ENCODE data around the gene PRRT2. TPM values are rescaled to one million over a fixed set of nuclear protein-coding genes. Genes with fewer than 3 reads are reported as not detected.

Gene PRRT2
- total RNA-seq, 2 donors from 2014 or later, result 8.2 to 15.7 TPM

DNA sequence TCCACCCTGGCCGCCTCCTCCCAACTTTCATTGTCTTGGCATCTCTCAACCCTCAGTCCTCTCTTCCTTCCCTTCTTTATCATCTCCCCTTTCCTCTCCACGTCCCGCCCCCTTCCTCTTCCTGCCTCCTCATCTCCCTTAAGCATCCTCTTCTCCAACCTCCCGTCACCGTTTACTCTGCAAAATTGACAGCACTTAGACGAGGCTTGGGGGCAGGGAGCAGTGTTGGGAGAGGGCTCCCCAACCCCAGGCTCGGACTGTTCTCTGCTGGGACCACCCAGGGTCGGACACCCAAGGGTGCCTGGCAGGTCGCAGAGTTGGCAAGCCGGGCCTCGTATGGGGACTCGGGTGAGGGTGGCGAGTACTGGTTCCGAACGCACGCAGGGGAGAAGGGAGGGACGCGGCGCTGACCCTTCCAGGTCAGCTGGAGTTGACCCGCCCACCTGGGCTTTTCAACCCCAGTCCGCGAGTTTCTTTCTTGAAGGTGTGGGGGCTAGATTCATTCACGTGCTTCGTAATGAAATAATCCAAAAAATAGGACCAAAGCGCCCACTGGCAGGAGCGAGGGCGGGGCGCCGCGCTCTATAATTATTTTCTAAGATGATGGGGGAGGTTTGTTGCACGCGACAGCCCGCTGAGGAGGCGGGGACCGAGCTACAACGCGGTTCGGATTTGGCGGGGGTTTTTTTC, 3.2 kb downstream of the PRRT2 start:
- TF ChIP-seq, protein P1, sequence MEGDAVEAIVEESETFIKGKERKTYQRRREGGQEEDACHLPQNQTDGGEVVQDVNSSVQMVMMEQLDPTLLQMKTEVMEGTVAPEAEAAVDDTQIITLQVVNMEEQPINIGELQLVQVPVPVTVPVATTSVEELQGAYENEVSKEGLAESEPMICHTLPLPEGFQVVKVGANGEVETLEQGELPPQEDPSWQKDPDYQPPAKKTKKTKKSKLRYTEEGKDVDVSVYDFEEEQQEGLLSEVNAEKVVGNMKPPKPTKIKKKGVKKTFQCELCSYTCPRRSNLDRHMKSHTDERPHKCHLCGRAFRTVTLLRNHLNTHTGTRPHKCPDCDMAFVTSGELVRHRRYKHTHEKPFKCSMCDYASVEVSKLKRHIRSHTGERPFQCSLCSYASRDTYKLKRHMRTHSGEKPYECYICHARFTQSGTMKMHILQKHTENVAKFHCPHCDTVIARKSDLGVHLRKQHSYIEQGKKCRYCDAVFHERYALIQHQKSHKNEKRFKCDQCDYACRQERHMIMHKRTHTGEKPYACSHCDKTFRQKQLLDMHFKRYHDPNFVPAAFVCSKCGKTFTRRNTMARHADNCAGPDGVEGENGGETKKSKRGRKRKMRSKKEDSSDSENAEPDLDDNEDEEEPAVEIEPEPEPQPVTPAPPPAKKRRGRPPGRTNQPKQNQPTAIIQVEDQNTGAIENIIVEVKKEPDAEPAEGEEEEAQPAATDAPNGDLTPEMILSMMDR (conservative IDR thresholded peaks at IDR 0.05), result no peak
- peaks cover 5% of the 10 kb centered on the region for H3K4me1 ChIP-seq (ENCODE audit: control insufficient read depth, insufficient read depth, low read length)
- Mint-ChIP-seq H3K9me3 (no peaks in the 10 kb centered on the region), H3K36me3 (ENCODE audit: low read depth) (peaks cover 25% of the 10 kb centered on the region), H3K27ac (peak overlapping the region; percentile 94), H3K4me1 (peaks cover 50% of the 10 kb centered on the region), H3K27me3 (ENCODE audit: insufficient read depth) (peaks cover 11% of the 10 kb centered on the region), H3K4me3 (peak overlapping the region; percentile 92)
- no peaks in the 10 kb centered on the region for H3K9me3 ChIP-seq (ENCODE audit: control insufficient read depth, low read length)
- no peaks in the 10 kb centered on the region for H3K27me3 ChIP-seq (ENCODE audit: control insufficient read depth, insufficient read depth, low read length, poor library complexity, severe bottlenecking)
- peak; percentile 64 for DNase-seq
- peak overlapping the region; percentile 62 for H3K9ac ChIP-seq (ENCODE audit: extremely low read depth, low read length, poor library complexity, severe bottlenecking)
- WGBS, 2 experiments (ENCODE audit: insufficient coverage in 1 of 2, insufficient read length in 1 of 2), result 7 to 9% methylated on average over 14 to 38 of the region's 39 CpGs
- peak overlapping the region; percentile 58 for H3K27ac ChIP-seq (ENCODE audit: low read depth, low read length)
- H3K36me3 ChIP-seq (ENCODE audit: control insufficient read depth, insufficient read depth, low read length), result peaks cover 27% of the 10 kb centered on the region
- peak overlapping the region; percentile 81 for H3K4me3 ChIP-seq (ENCODE audit: low read length)

DNA sequence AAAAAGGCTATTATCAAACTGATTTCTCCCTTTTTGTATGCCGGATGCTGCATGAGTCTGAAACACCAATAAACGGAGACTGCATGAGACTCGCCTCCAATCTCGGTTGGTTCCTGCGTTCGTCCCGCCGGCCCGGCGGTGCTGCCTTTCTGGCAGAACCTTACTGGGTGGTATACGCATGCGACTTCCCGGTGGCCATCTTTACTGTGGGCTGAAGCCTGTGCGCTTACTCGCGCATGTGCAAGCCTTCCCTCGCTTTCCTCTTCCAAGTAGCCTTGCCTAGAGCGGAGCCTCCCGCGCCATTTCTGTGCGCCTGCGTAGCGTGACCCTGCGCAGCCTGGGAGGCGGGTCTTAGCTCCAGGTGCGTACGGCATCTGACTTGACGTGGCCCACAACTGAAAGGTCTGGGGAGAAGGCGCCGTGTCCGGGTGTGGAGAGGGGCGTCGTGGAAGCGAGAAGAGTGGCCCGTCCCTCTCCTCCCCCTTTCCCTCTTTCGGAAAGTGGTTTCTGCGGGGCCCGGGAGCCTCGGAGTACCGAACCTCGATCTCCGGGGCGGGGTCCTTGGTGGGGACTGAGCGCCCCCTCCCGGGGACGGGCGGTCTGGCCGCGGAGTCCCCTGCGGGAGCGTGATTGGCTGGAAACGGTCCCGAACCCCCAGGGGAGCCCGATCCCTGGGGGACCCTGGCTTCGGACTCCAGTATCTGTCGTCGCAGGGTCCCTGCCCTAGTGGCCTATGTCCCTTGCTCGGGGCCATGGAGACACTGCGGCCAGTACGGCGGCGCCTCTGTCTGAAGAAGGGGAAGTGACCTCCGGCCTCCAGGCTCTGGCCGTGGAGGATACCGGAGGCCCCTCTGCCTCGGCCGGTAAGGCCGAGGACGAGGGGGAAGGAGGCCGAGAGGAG, 4.0 kb downstream of the PRRT2 start, which contains the start of gene PAGR1:
Gene PAGR1, plus strand, starts transcription at position 360 of the 901 bp plus-strand sequence. Its CDS starts 374 bp downstream, at position 734.
- Histone ChIP-seq H3K36me3 (ENCODE audit: control insufficient read depth, insufficient read depth, low read length) (peaks cover 30% of the 10 kb centered on the region), H3K4me3 (ENCODE audit: low read length) (peak within 1 kb of the TSS; percentile 81), H3K9me3 (ENCODE audit: control insufficient read depth, low read length) (no peaks in the 10 kb centered on the region), H3K27me3 (ENCODE audit: control insufficient read depth, insufficient read depth, low read length, poor library complexity, severe bottlenecking) (no peaks in the 10 kb centered on the region), H3K27ac (ENCODE audit: low read depth, low read length) (peak within 1 kb of the TSS; percentile 75), H3K4me1 (ENCODE audit: control insufficient read depth, insufficient read depth, low read length) (peaks cover 5% of the 10 kb centered on the region), H3K9ac (ENCODE audit: extremely low read depth, low read length, poor library complexity, severe bottlenecking) (peak within 1 kb of the TSS; percentile 62)
- Mint-ChIP-seq H3K36me3 (ENCODE audit: low read depth) (peaks cover 28% of the 10 kb centered on the region), H3K4me3 (peak within 1 kb of the TSS; percentile 92), H3K9me3 (no peaks in the 10 kb centered on the region), H3K4me1 (peaks cover 47% of the 10 kb centered on the region), H3K27ac (peak within 1 kb of the TSS; percentile 94), H3K27me3 (ENCODE audit: insufficient read depth) (peaks cover 11% of the 10 kb centered on the region)
- 0% methylated on average over 27 to 70 of the region's 70 CpGs for WGBS, 2 experiments (ENCODE audit: insufficient coverage in 1 of 2, insufficient read length in 1 of 2)
- TF ChIP-seq, protein P1 (conservative IDR thresholded peaks at IDR 0.05), result peak; percentile 97
- peak; percentile 99 for DNase-seq

DNA sequence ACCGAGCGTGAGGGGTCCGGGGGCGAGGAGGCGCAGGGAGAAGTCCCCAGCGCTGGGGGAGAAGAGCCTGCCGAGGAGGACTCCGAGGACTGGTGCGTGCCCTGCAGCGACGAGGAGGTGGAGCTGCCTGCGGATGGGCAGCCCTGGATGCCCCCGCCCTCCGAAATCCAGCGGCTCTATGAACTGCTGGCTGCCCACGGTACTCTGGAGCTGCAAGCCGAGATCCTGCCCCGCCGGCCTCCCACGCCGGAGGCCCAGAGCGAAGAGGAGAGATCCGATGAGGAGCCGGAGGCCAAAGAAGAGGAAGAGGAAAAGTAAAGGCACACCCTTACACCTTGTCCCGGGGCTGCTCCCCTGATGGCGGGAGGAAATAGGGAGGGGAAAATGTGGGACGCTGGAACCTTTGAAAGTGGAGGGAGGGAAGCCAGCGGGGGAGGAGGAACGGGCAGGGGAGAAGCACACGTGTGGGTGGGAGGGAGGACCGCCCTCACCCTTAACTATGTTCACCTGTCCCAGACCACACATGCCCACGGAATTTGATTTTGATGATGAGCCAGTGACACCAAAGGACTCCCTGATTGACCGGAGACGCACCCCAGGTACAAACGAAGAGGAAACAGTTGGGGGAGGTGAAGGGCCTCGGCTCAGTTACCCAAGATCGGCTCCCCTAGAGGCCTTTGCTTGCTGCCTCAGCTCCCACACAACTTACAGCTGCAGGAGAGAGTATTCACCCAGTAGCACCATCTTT, 4.9 kb downstream of the PRRT2 start:
- peak overlapping the region; percentile 9 for H3K27ac ChIP-seq (ENCODE audit: low read depth, low read length)
- peak overlapping the region; percentile 81 for H3K4me3 ChIP-seq (ENCODE audit: low read length)
- peak overlapping the region; percentile 88 for H3K27ac Mint-ChIP-seq
- H3K36me3 Mint-ChIP-seq (ENCODE audit: low read depth), result peaks cover 28% of the 10 kb centered on the region
- H3K4me3 Mint-ChIP-seq, result peak overlapping the region; percentile 92
- H3K4me1 ChIP-seq (ENCODE audit: control insufficient read depth, insufficient read depth, low read length), result peaks cover 5% of the 10 kb centered on the region
- H3K9me3 ChIP-seq (ENCODE audit: control insufficient read depth, low read length), result no peaks in the 10 kb centered on the region
- H3K36me3 ChIP-seq (ENCODE audit: control insufficient read depth, insufficient read depth, low read length), result peaks cover 30% of the 10 kb centered on the region
- DNase-seq, result peak; percentile 85
- H3K27me3 Mint-ChIP-seq (ENCODE audit: insufficient read depth), result peaks cover 11% of the 10 kb centered on the region
- TF ChIP-seq, protein P1 (conservative IDR thresholded peaks at IDR 0.05), result peak; percentile 51
- H3K9ac ChIP-seq (ENCODE audit: extremely low read depth, low read length, poor library complexity, severe bottlenecking), result peak overlapping the region; percentile 62
- no peaks in the 10 kb centered on the region for H3K27me3 ChIP-seq (ENCODE audit: control insufficient read depth, insufficient read depth, low read length, poor library complexity, severe bottlenecking)
- 0 to 2% methylated on average over 16 to 36 of the region's 37 CpGs for WGBS, 2 experiments (ENCODE audit: insufficient coverage in 1 of 2, insufficient read length in 1 of 2)
- H3K9me3 Mint-ChIP-seq, result no peaks in the 10 kb centered on the region
- H3K4me1 Mint-ChIP-seq, result peaks cover 43% of the 10 kb centered on the region

Measured in endodermal cell (in vitro differentiated cells).